C4-2B (cell line): Measurements from ENCODE around the gene SMPD3.

ENCODE experiments used
- H3K27ac ChIP-seq: fragments of 450-650 bp; 2 replicates; pipeline ENCODE4 v1.5.1; 2017
- CTCF ChIP-seq: fragments of 450-650 bp; conservative IDR thresholded peaks from 2 replicates; pipeline ENCODE4 v1.5.1; 2017; ENCODE audit warnings: mild to moderate bottlenecking
- ZFX ChIP-seq: fragments of 450-650 bp; IDR thresholded peaks from 2 replicates; pipeline ENCODE4 v1.6.1; 2017

The SMPD3 gene

DNA sequence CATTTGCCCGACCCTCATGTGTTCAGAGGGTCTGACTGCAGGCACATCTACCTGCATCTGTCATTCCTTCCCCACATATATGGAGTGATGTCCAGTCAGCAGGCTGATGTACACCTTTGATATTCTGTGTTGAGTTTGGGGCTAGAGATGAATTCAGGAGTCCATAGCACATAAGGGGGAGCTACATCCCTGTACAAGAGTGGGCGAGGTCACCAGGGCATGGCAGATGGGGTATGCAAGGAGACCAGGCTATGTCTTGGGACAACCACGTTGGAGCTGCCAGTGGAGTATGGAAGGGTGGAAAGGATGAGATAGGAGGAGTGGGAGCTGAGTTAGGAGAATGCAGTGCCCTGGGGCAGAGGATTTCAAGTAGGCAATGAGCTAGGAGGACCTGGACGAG, 15.0 kb downstream of the SMPD3 start:
- TF ChIP-seq ZFX = no peak
- TF ChIP-seq CTCF = no peak
- no peak overlapping the region for H3K27ac ChIP-seq

DNA sequence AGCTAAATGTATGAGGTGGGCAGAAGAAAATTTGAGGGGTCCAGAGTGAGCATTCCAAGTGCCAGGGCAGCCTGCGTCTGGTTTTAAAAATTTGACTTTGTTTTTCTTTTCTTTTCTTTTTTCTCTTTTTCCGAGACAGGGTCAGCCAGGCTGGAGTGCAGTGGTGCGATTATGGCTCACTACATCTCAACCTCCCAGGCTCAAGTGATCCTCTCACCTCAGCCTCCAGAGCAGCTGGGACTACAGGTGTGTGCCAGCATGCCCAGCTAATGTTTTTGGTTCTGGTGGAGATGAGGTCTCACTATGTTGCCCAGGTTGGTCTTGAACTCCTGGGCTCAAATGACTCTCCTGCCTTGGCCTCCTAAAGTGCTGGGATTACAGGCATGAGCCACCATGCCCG, 15.6 kb downstream of the SMPD3 start:
- H3K27ac ChIP-seq = no peak overlapping the region
- TF ChIP-seq ZFX (no peak), CTCF (no peak)

GRCh38 chr16:68429076-68429854, 19.0 kb downstream of the SMPD3 start:
- H3K27ac ChIP-seq = no peak overlapping the region
- no peak for TF ChIP-seq ZFX

- TF ChIP-seq CTCF = no peak
- TF ChIP-seq ZFX = no peak
- no peak overlapping the region for H3K27ac ChIP-seq
Observed at GRCh38 chr16:68427649-68428303, 20.5 kb downstream of the SMPD3 start.

DNA sequence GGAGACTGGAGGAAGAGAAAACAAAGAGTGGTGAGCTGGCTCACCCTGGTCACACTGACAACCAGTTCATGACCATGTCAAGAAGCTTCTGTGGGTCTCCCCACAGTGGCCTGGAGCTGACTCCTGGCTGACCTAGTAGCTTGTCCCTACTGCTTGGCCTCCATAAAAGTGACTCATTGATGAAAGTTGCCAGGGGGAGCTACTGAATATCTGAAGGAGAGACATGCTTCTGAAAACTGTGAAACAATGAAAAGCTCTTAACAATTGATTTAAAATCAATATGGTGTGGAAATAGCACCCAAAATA, 22.0 kb downstream of the SMPD3 start:
- no peak overlapping the region for H3K27ac ChIP-seq
- TF ChIP-seq CTCF (no peak), ZFX (no peak)

GRCh38 chr16:68425498-68426346, 22.6 kb downstream of the SMPD3 start:
- TF ChIP-seq ZFX (no peak), CTCF (no peak)
- no peak overlapping the region for H3K27ac ChIP-seq

- no peak for TF ChIP-seq ZFX
- no peak for TF ChIP-seq CTCF
Observed at GRCh38 chr16:68423771-68424170, 24.5 kb downstream of the SMPD3 start.

More at GRCh38 chr16:68423771-68424170, 24.5 kb downstream of the SMPD3 start:
- H3K27ac ChIP-seq = no peak overlapping the region
